Activated effector memory CD4-positive, alpha-beta T cell treated with Interleukin-2 at 50 U/mL for 16 hours (primary cell): ENCODE results near the gene PFKL.

Experiments used
- DNase-seq: peaks from one replicate; pipeline ENCODE4 v3.0.0-alpha.2; 2020

Gene PFKL

GRCh38 chr21:44299458-44300261 lies at the start of gene PFKL:
PFKL (plus strand) TSS chr21:44300053; CDS start chr21:44300106, 53 bp downstream.
- DNase-seq: peak; percentile 46

DNA sequence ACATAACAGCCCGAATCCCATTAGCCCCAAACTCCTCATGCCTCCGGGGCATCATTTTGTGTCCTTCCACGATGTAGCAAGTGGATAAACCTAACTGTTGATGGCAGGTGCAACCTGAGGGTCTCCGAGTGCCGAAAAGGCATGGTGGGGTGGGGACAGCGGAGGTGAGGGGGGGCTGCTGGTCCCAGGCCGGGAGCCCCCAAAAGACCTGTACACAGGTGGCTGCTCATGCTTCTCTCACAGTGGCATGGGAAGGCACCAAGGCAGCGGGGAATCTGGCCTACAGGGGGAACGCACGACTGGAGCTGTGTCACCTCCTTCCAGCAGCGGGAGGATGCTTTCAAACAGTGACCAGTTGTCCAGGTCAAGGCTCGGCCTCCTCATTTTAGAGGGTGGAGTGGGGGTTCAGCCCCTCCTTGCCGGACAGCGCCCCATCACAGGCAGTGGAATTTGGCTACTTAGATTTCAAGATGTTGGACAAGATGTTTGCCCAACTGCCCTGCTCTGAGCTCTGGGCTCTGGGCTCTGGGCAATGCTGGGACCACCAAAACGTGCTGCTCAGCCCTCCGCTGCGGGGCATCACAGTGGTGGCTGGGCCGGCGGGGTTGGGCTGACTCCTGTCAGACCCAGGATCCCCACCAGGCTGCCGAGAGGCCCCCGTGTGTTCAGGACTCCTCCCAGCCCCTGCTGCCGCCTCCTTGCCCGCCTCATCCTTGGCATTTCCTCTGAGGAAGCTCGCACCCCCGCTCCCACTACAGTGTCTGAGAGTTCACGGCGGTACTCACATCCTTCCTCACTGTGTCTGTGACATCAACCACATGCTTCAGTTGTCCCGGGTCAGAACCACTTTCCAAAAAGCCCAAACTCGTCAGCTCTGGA lies 45.8 kb upstream of the PFKL start:
- DNase-seq: no peak

DNA sequence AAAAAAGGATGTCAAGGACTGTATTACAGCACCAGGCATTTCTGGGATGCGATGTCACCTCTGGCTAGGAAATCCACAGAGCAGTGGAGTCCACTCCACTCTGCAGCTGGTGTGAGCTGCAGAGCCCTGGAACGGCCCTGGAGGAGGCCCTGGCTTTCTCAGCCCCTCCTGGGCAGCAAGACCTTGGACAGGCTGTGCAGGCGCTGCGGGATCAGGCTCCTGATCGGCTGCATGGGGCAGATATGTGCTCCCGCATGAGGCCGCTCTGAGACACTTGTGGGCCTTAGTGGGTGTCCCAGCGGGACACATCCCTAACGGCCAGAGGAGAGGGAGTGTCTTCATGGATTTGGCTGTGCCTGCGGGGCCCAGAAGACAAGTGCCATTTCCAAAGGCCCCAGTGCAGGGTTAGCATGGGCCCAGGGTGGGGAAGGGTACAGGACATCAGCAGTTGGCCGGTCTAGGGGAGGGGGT lies 44.3 kb upstream of the PFKL start:
- no peak for DNase-seq

DNA sequence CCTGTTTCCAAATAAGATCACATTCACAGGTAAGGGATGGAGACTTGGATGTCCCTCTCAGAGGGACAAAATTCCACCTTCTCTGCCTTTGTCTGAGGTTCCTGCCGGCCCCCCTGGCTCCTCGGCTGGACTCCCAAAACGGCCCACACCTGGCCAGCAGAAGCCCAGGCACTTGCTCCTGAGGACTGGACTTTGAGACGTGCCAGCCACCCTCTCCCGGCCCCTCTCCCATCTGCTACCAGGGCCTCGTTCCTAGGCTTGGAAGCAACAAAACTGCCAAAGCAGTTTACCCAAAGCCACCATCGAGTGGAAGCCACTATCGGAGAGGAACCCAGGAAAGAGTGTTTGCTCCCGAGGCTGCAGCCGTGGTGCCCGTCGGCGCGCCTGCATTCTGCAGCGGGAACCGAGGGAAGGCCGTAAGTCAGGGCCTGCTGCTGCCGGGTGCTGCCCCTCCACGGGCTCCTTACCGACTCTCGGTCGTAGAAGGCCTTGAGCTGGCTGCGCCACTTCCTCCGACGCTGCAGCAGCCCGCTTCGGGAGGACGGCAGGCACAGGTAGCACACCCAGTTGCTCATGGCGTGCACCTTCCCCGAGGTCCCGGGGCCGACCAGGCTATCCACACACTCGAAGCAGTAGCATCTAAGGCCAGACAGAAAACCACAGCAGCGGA lies 41.7 kb upstream of the PFKL start:
- DNase-seq: no peak

- no peak for DNase-seq
These were observed 40.7 kb upstream of the PFKL start for GRCh38 chr21:44259082-44259705.

GRCh38 chr21:44260066-44260465 lies 39.8 kb upstream of the PFKL start:
- no peak for DNase-seq

DNA sequence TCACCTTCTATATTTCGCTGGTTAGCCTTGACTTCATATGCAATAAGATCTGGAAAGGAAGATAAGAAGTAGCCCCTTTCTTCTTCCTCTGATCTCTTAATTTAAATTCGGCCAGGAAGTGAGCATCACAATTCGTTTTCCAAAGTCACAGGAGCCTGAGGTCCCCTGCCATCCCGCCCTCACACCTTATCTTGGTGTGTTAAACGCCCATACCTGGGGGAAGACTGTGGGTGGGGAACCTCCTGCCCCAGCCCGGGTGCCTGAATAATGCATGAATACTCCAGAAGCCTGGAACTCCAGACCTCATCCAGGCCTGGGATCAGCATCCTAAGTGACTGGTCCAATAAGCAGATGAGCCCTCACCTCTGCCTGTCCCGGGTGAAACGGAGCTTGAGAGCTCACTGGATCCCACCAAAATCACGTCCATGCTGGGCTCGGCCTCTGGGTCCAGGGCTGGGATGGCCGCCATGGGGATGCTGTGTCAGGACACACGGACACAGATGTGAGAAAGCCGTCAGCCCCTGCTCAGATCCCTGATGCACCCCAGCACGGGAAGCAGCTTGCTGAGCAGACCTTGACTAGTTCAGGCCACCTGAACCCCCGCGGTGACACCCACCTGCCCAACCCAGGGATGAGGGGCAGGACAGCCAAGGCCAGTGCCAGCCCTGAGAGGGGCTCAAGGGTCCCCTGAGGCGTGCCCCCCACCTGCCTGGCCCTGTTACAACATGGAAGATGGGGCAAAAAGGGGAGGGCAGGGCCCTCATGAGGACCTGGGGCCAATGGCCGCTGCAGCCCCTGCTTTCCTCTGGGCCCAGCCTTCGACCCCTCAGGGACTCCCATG lies 38.8 kb upstream of the PFKL start:
- no peak for DNase-seq

DNA sequence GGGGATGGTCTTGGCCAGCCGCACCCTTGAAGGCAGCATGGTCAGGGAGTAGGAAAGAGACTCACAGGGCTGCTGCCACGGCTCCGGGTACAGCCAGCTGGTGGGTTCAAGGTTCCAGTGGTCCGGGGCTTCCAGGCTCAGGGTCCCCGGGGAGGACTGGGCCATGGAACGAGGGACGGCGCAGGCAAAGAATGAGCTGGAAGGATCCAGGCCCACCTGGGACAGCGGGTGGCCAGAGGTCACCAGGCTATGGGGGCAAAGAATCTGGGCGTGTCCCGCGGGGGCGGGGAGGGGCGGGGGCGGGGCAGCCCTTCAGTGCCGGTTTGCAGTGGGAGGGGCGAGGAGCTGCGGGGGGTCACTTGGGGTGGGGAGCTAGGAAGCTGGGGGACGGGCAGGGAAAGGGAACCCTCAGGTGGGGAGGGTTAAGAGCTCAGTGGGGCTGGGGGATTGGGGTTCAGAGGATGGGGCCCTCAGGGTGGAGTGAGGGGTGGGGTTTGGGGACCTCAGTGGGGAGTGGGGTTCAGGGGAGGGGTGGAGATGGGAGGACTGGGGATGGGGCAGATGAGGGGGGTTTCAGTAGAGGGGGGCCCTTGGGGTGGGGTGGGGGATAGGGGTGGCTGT lies 38.1 kb upstream of the PFKL start, which contains the start of gene DNMT3L:
Gene DNMT3L, minus strand, starts transcription at position 223 of the 621 bp plus-strand sequence. CDS start 638 bp downstream, outside the sequence.
- DNase-seq: no peak

DNA sequence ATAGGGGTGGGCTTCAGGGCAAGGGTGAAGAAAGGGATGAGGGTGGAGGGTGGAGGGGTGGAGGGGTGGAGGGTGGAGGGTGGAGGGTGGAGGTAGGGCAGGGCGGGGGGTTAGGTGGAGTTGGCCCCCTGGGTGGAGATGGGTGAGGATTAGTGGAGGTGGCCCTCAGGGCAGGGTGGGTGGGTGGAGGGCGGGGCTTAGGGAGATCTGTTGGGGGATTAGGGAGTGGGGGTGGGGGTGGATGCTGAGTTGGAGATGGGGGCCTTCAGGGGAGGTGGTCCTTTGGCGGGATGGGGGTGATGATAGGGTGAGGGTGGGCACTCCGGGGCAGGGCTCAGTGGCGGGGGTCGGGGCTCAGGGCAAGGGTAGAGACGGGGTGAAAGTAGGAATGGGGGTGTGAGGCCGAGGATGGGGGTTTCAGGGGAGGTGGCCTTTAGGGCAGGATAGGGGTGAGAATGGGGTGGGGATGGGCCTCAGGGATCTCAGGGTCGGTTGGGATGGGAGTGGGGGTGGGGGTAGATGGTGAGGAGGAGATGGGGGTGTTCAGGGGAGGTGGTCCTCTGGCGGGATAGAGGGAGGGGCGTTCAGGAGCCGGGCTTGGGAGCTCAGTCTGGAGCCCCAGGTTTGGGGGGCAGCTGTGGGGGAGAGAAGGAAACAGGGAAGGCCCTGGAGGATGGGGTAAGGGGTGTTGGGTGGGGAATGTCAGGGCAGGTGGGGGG lies 37.4 kb upstream of the PFKL start:
- no peak for DNase-seq

DNA sequence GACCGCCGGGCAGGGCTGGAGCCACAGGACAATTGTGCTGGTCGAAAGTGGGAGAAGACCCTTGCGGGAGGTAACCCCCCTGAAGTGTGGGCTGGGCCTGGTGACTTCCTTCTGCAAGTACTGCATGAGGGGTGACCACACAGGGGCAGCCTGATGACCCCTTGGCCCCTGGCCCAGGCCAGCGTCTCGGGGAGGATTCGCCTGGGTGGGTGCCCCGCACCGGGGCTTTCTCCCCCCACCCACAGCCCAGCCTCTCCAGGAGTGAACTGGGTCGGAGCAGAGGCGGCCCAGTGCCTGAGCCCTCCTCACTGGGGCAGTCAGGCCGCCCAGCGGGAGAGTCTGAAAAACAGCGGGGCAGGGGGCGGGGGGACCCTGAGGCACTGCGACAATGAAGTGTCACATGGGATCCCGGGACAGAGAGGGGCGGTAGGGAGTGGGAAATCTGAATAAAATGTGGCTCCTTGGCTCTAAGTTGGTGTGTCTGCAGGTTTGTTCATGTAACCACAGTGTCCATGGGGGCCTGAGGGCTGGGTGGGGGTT lies 36.6 kb upstream of the PFKL start:
- no peak for DNase-seq

- DNase-seq: no peak
These were observed 36.1 kb upstream of the PFKL start for GRCh38 chr21:44263768-44264167.

- DNase-seq: no peak
These were observed 34.1 kb upstream of the PFKL start for GRCh38 chr21:44265734-44266270.

DNA sequence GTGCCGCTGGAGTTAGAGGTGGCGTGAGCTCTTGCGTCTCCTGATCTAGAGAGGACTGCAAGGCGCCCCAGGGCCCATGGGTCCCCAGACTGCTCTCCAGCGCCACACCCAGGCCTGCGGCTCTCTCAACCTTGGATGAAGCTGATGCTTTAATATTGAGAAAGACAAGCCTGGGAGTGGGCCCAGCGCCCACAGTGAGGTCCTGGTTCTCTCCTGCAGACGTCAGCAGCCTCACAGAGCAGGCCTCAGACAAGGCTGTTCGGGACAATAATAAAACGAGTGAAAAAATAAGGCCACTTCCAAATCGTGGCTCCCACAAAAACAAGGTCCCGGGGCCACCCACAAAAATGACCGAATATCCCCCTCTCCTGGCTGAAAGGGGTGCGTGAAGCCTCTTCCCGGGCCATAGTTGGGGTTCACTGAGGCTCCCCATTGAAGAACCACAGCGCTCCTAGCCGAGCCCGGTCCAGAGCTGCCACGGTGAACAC lies 32.2 kb upstream of the PFKL start:
- DNase-seq: no peak

- DNase-seq: no peak
These were observed 30.8 kb upstream of the PFKL start for GRCh38 chr21:44269090-44269489.

DNA sequence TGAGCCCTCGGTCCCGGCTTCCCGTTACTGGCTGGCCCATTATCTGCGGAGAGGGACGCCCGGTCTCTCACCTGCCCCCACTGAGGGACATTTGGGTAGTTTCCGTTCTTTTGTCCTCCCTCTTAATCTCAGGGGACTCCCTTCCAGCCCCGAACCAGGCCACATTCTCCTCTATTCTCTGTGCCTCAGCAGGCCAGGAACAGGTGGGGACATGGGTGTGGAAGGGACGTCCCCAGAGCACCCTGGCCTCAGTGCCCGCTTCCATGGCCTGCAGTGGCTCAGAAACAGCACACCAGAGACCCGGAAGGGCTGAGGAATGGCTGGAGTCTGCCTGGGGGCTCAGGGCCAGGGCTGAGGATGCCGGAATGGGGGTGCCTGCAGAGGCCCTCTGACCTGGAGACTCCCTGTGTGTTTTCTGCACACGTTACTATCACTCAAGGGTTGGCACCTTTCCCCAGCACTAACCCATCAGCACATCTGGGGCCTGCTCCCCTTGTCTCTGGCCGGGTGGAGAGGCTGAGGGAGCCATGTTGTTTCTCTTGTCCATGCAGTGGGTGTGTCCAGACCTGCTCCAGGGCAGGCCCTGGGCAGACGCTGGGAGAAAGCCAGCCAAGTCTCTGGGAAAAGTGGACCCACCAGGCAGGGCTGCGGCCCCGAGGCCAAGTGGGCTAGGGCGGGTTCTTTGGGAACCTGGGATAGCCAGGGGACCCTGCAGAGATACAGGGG lies 28.1 kb upstream of the PFKL start:
- DNase-seq: no peak

- no peak for DNase-seq
These were observed 27.5 kb upstream of the PFKL start for GRCh38 chr21:44272284-44272858.

DNA sequence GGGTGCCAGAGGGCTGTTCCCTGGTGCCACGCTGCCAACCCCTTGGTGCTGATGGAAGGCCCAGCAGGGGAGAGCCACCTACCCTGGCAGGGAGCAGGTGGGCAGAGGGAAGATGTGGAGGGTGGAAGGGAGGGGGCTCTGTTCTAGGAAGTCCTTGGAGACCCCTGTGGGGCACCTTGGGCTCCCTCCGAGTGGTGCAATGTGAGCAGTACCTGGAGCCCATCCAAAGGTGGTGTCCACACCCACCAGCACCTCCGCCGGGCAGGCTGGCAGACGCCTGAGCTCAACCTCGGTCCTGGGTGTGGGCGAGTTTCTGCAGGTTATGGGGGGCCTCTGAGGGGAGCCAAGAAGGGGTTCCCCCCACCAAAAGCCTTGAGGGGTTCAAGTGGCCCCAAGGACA lies 26.8 kb upstream of the PFKL start:
- no peak for DNase-seq

GRCh38 chr21:44275041-44275440 lies 24.8 kb upstream of the PFKL start:
- no peak for DNase-seq
